Fibroblast of lung (primary cell): Measurements from ENCODE around the gene GCC1. TPM values are rescaled to one million over a fixed set of nuclear protein-coding genes. Genes with fewer than 3 reads are reported as not detected.
A peak's percentile ranks its signal among the peaks of the same experiment; 100 is the strongest.

ENCODE experiments used
- DNase-seq, 2 donors: peaks; one replicate each; pipeline versions ENCODE4 v3.0.0 to v3.0.0-alpha.2; 2010; ENCODE audit warnings: low read depth in 2 of 2
- H2AFZ ChIP-seq: 2 replicates; pipeline ENCODE4 v1.5.1; 2012; ENCODE audit warnings: low read length, control low read depth, inconsistent platforms
- H3K27ac ChIP-seq: 2 replicates; pipeline ENCODE4 v1.5.1; 2011; ENCODE audit warnings: low read length, control low read depth; ENCODE audit not compliant: insufficient read depth
- H3K27me3 ChIP-seq: 2 replicates; pipeline ENCODE4 v1.5.1; 2011; ENCODE audit warnings: mild to moderate bottlenecking, low read length; ENCODE audit not compliant: control insufficient read depth, insufficient read depth
- H3K36me3 ChIP-seq: 2 replicates; pipeline ENCODE4 v1.5.1; 2011; ENCODE audit warnings: low read length; ENCODE audit not compliant: control insufficient read depth, insufficient read depth
- H3K4me1 ChIP-seq: 2 replicates; pipeline ENCODE4 v1.5.1; 2011; ENCODE audit warnings: low read length; ENCODE audit not compliant: control insufficient read depth, insufficient read depth; ENCODE audit errors: extremely low read depth
- H3K4me2 ChIP-seq: 2 replicates; pipeline ENCODE4 v1.5.1; 2011; ENCODE audit warnings: low read length, control low read depth; ENCODE audit not compliant: insufficient read depth; ENCODE audit errors: extremely low read depth
- H3K4me3 ChIP-seq, 4 experiments: fragments of 200-600 bp in 1 of 4; sonication (generic) in 1 of 4; replicated peaks in 1 of 4; 2 replicates each; pipeline ENCODE4 v1.5.1; 2011 to 2016; ENCODE audit warnings: low read length in 4 of 4, low read depth in 3 of 4, mild to moderate bottlenecking in 3 of 4, control low read depth in 2 of 4, inconsistent platforms in 1 of 4, mixed read lengths in 1 of 4; ENCODE audit not compliant: insufficient read depth in 1 of 4; ENCODE audit errors: control extremely low read depth in 1 of 4
- H3K79me2 ChIP-seq: 2 replicates; pipeline ENCODE4 v1.5.1; 2012; ENCODE audit warnings: mild to moderate bottlenecking, low read length, inconsistent platforms; ENCODE audit not compliant: control insufficient read depth, insufficient read depth
- H3K9ac ChIP-seq: 2 replicates; pipeline ENCODE4 v1.5.1; 2011; ENCODE audit warnings: mild to moderate bottlenecking, low read length, control low read depth; ENCODE audit not compliant: insufficient read depth
- H3K9me3 ChIP-seq: 2 replicates; pipeline ENCODE4 v1.5.1; 2012; ENCODE audit warnings: low read depth, low read length; ENCODE audit not compliant: control insufficient read depth, insufficient read depth
- H4K20me1 ChIP-seq: 2 replicates; pipeline ENCODE4 v1.5.1; 2011; ENCODE audit warnings: low read length; ENCODE audit not compliant: control insufficient read depth, insufficient read depth; ENCODE audit errors: extremely low read depth
- CTCF ChIP-seq, 2 donors: IDR thresholded peaks in 1 of 2; conservative IDR thresholded peaks in 1 of 2; 1 replicate in 1 of 2; 2 replicates in 1 of 2; pipeline ENCODE4 v1.5.1; 2011 to 2012; ENCODE audit warnings: low read length in 2 of 2, control low read depth in 1 of 2, inconsistent platforms in 1 of 2, low read depth in 1 of 2, mild to moderate bottlenecking in 1 of 2
- EZH2 ChIP-seq: IDR thresholded peaks from 2 replicates; pipeline ENCODE4 v1.5.1; 2012; ENCODE audit warnings: low read length, control low read depth, mild to moderate bottlenecking; ENCODE audit errors: missing control alignments
- polyA plus RNA-seq, 2 donors: library from polyadenylated mRNA; depleted of rRNA in 1 of 2; stranded (reverse) in 1 of 2; unstranded in 1 of 2; fragments of >200 nt; gene quantifications; 2 replicates each; pipeline ENCODE4 v1.2.1, GENCODE V29; 2011 to 2012; ENCODE audit warnings: missing spikeins in 1 of 2
- total RNA-seq: library from RNA; depleted of rRNA; stranded (reverse); fragments of >200 nt; gene quantifications from 2 replicates; pipeline ENCODE4 v1.2.1, GENCODE V29; 2014

The GCC1 gene
- total and polyA plus RNA-seq, 2 donors (not counting 1 experiment from before 2014, with no cell fraction given): 8.0 to 38.8 TPM

- TF ChIP-seq EZH2: no peak
- TF ChIP-seq CTCF (conservative IDR thresholded peaks at IDR 0.05 in 1 of 2, IDR thresholded peaks at IDR 0.05 in 1 of 2; ENCODE audit: low read depth in 1 of 2, low read length in 2 of 2): no peak
- Histone ChIP-seq H4K20me1 (no peaks in the 10 kb centered on the region), H3K9me3 (no peaks in the 10 kb centered on the region), H3K27me3 (no peaks in the 10 kb centered on the region), H3K36me3 (no peaks in the 10 kb centered on the region), H2AFZ (no peak overlapping the region), H3K4me3 (no peak overlapping the region), H3K79me2 (no peaks in the 10 kb centered on the region), H3K4me1 (no peaks in the 10 kb centered on the region), H3K4me2 (no peak overlapping the region), H3K9ac (no peak overlapping the region), H3K27ac (no peak overlapping the region)
- DNase-seq: no peak
Observed at GRCh38 chr7:127551941-127552340, 33.5 kb downstream of the GCC1 start.

- Histone ChIP-seq H3K9ac (no peak overlapping the region), H3K4me1 (no peaks in the 10 kb centered on the region), H3K79me2 (no peaks in the 10 kb centered on the region), H3K36me3 (no peaks in the 10 kb centered on the region), H3K4me3 (no peak overlapping the region), H3K27ac (no peak overlapping the region), H3K27me3 (no peaks in the 10 kb centered on the region), H3K4me2 (no peak overlapping the region), H4K20me1 (no peaks in the 10 kb centered on the region), H2AFZ (no peak overlapping the region), H3K9me3 (no peaks in the 10 kb centered on the region)
- TF ChIP-seq CTCF (conservative IDR thresholded peaks at IDR 0.05 in 1 of 2, IDR thresholded peaks at IDR 0.05 in 1 of 2; ENCODE audit: low read depth in 1 of 2, low read length in 2 of 2) (peak in 1 of 2 donors; percentile 20), EZH2 (no peak)
- no peak for DNase-seq
Observed at GRCh38 chr7:127550247-127550646, 35.1 kb downstream of the GCC1 start.

- H4K20me1 ChIP-seq: no peaks in the 10 kb centered on the region
- no peaks in the 10 kb centered on the region for H3K79me2 ChIP-seq
- H3K36me3 ChIP-seq: no peaks in the 10 kb centered on the region
- TF ChIP-seq CTCF (conservative IDR thresholded peaks at IDR 0.05 in 1 of 2, IDR thresholded peaks at IDR 0.05 in 1 of 2; ENCODE audit: low read depth in 1 of 2, low read length in 2 of 2): no peak
- TF ChIP-seq EZH2: no peak
- H3K9me3 ChIP-seq: no peaks in the 10 kb centered on the region
- no peaks in the 10 kb centered on the region for H3K27me3 ChIP-seq
- H3K27ac ChIP-seq: no peak overlapping the region
- no peak for DNase-seq
- no peak overlapping the region for H3K4me2 ChIP-seq
- H3K9ac ChIP-seq: no peak overlapping the region
- H3K4me1 ChIP-seq: no peaks in the 10 kb centered on the region
- H2AFZ ChIP-seq: no peak overlapping the region
- H3K4me3 ChIP-seq: no peak overlapping the region
Observed at GRCh38 chr7:127546313-127546712, 39.1 kb downstream of the GCC1 start.
